Measurements from ENCODE around the gene OR4N2.

- TF ChIP-seq CTCF (conservative IDR thresholded peaks at IDR 0.05) (no peak), EZH2 (IDR thresholded peaks at IDR 0.05; ENCODE audit: low read depth) (no peak)
These were observed 71.3 kb downstream of the OR4N2 start, which contains the start of gene OR4K2 for GRCh38 chr14:19874842-19875241.
